Measurements from ENCODE around the gene GPR15. TPM values are rescaled to one million over a fixed set of nuclear protein-coding genes. Genes with fewer than 3 reads are reported as not detected.

GPR15 gene
- total and polyA plus RNA-seq, 2 experiments from 2014 or later = not detected

GRCh38 chr3:98513736-98514135 is 18.0 kb upstream of the GPR15 start:
- ATAC-seq (no peak), DNase-seq (ENCODE audit: low spot score) (no peak)
- TF ChIP-seq ZNF114 (CRISPR knock-in tag; IDR thresholded peaks at IDR 0.05) = no peak
- TF ChIP-seq, protein P1, sequence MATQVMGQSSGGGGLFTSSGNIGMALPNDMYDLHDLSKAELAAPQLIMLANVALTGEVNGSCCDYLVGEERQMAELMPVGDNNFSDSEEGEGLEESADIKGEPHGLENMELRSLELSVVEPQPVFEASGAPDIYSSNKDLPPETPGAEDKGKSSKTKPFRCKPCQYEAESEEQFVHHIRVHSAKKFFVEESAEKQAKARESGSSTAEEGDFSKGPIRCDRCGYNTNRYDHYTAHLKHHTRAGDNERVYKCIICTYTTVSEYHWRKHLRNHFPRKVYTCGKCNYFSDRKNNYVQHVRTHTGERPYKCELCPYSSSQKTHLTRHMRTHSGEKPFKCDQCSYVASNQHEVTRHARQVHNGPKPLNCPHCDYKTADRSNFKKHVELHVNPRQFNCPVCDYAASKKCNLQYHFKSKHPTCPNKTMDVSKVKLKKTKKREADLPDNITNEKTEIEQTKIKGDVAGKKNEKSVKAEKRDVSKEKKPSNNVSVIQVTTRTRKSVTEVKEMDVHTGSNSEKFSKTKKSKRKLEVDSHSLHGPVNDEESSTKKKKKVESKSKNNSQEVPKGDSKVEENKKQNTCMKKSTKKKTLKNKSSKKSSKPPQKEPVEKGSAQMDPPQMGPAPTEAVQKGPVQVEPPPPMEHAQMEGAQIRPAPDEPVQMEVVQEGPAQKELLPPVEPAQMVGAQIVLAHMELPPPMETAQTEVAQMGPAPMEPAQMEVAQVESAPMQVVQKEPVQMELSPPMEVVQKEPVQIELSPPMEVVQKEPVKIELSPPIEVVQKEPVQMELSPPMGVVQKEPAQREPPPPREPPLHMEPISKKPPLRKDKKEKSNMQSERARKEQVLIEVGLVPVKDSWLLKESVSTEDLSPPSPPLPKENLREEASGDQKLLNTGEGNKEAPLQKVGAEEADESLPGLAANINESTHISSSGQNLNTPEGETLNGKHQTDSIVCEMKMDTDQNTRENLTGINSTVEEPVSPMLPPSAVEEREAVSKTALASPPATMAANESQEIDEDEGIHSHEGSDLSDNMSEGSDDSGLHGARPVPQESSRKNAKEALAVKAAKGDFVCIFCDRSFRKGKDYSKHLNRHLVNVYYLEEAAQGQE (IDR thresholded peaks at IDR 0.05; ENCODE audit: unreplicated experiment) = no peak
- no peak for TF ChIP-seq ZNF331 (CRISPR knock-in tag; IDR thresholded peaks at IDR 0.05; ENCODE audit: low read depth)
- TF ChIP-seq NANOG (IDR thresholded peaks at IDR 0.05; ENCODE audit: borderline replicate concordance) = no peak
- TF ChIP-seq, protein P2, sequence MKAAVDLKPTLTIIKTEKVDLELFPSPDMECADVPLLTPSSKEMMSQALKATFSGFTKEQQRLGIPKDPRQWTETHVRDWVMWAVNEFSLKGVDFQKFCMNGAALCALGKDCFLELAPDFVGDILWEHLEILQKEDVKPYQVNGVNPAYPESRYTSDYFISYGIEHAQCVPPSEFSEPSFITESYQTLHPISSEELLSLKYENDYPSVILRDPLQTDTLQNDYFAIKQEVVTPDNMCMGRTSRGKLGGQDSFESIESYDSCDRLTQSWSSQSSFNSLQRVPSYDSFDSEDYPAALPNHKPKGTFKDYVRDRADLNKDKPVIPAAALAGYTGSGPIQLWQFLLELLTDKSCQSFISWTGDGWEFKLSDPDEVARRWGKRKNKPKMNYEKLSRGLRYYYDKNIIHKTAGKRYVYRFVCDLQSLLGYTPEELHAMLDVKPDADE (IDR thresholded peaks at IDR 0.05) = no peak
- TF ChIP-seq, protein P3, sequence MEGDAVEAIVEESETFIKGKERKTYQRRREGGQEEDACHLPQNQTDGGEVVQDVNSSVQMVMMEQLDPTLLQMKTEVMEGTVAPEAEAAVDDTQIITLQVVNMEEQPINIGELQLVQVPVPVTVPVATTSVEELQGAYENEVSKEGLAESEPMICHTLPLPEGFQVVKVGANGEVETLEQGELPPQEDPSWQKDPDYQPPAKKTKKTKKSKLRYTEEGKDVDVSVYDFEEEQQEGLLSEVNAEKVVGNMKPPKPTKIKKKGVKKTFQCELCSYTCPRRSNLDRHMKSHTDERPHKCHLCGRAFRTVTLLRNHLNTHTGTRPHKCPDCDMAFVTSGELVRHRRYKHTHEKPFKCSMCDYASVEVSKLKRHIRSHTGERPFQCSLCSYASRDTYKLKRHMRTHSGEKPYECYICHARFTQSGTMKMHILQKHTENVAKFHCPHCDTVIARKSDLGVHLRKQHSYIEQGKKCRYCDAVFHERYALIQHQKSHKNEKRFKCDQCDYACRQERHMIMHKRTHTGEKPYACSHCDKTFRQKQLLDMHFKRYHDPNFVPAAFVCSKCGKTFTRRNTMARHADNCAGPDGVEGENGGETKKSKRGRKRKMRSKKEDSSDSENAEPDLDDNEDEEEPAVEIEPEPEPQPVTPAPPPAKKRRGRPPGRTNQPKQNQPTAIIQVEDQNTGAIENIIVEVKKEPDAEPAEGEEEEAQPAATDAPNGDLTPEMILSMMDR (conservative IDR thresholded peaks at IDR 0.05; ENCODE audit: low read depth in 2 of 2) = no peak
- TF ChIP-seq POLR2AphosphoS5 (IDR thresholded peaks at IDR 0.05; ENCODE audit: low read depth) = no peak
- TF ChIP-seq EZH2 (IDR thresholded peaks at IDR 0.05; ENCODE audit: low read depth, unreplicated experiment) = no peak
- TF ChIP-seq EZH2phosphoT487 (IDR thresholded peaks at IDR 0.05; ENCODE audit: unreplicated experiment) = no peak
- TF ChIP-seq JUNB (IDR thresholded peaks at IDR 0.05; ENCODE audit: unreplicated experiment) = no peak
- TF ChIP-seq CREB1 (CRISPR knock-in tag; IDR thresholded peaks at IDR 0.05; ENCODE audit: low read depth) = no peak
- H3K4me3 ChIP-seq = no peak overlapping the region
- Mint-ChIP-seq H3K4me1 (peaks cover 21% of the 10 kb centered on the region), H3K27me3 (ENCODE audit: insufficient read depth, low read depth, poor library complexity) (no peaks in the 10 kb centered on the region), H3K9me3 (no peaks in the 10 kb centered on the region), H3K4me3 (no peak overlapping the region), H3K36me3 (ENCODE audit: low read depth) (peaks cover 18% of the 10 kb centered on the region; the same call in 2 of the 3 replicates), H3K27ac (no peak overlapping the region)
- H2AFZ ChIP-seq = no peak overlapping the region
- no peaks in the 10 kb centered on the region for H3K27me3 ChIP-seq (ENCODE audit: insufficient read depth)
- peaks cover under 1% of the 10 kb centered on the region; the same call in 1 of the 2 replicates for H3K36me3 ChIP-seq (ENCODE audit: insufficient read depth)
- H3K27ac ChIP-seq (ENCODE audit: low read depth) = no peak overlapping the region
- H3K79me2 ChIP-seq (replicated peaks; ENCODE audit: insufficient read depth) = peaks cover 12% of the 10 kb centered on the region
- no peaks in the 10 kb centered on the region for H3K9me2 ChIP-seq (ENCODE audit: insufficient read depth)
- peaks cover 12% of the 10 kb centered on the region; the same call in 1 of the 2 replicates for H4K20me1 ChIP-seq (replicated peaks; ENCODE audit: insufficient read depth)
- H3F3A ChIP-seq (replicated peaks; ENCODE audit: low read depth) = no peaks in the 10 kb centered on the region
- no peak overlapping the region for H3K4me2 ChIP-seq
- H3K4me1 ChIP-seq (ENCODE audit: insufficient read depth) = peaks cover 19% of the 10 kb centered on the region
